ENCODE measurements around the gene LGR6.

DNA sequence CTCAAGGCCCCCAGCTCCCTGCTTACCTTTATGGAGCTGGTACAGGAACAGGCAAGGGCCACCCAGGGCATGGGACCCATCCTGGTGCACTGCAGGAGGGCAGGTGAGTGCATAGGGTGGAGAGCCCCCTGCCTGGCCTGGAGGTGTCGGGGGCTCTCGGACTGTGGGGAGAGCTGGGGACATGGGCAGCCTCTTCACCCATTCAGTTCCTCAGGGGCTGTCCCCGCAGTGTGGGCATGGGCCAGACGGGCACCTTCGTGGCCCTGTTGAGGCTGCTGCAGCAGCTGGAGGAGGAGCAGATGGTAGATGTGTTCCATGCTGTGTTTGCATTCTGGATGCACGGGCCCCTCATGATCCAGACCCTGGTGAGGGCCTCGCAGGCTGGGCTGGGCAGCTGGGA, 7.3 kb upstream of the LGR6 start:
- TF ChIP-seq, protein P1, sequence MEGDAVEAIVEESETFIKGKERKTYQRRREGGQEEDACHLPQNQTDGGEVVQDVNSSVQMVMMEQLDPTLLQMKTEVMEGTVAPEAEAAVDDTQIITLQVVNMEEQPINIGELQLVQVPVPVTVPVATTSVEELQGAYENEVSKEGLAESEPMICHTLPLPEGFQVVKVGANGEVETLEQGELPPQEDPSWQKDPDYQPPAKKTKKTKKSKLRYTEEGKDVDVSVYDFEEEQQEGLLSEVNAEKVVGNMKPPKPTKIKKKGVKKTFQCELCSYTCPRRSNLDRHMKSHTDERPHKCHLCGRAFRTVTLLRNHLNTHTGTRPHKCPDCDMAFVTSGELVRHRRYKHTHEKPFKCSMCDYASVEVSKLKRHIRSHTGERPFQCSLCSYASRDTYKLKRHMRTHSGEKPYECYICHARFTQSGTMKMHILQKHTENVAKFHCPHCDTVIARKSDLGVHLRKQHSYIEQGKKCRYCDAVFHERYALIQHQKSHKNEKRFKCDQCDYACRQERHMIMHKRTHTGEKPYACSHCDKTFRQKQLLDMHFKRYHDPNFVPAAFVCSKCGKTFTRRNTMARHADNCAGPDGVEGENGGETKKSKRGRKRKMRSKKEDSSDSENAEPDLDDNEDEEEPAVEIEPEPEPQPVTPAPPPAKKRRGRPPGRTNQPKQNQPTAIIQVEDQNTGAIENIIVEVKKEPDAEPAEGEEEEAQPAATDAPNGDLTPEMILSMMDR (IDR thresholded peaks at IDR 0.05): no peak
- no peak for TF ChIP-seq POLR2A (IDR thresholded peaks at IDR 0.05)
